ENCODE data around the gene ARL4C. TPM values are rescaled to one million over a fixed set of nuclear protein-coding genes. Genes with fewer than 3 reads are reported as not detected.

Gene ARL4C
- total RNA-seq, 2 experiments from 2014 or later = 15.7 to 19.6 TPM

DNA sequence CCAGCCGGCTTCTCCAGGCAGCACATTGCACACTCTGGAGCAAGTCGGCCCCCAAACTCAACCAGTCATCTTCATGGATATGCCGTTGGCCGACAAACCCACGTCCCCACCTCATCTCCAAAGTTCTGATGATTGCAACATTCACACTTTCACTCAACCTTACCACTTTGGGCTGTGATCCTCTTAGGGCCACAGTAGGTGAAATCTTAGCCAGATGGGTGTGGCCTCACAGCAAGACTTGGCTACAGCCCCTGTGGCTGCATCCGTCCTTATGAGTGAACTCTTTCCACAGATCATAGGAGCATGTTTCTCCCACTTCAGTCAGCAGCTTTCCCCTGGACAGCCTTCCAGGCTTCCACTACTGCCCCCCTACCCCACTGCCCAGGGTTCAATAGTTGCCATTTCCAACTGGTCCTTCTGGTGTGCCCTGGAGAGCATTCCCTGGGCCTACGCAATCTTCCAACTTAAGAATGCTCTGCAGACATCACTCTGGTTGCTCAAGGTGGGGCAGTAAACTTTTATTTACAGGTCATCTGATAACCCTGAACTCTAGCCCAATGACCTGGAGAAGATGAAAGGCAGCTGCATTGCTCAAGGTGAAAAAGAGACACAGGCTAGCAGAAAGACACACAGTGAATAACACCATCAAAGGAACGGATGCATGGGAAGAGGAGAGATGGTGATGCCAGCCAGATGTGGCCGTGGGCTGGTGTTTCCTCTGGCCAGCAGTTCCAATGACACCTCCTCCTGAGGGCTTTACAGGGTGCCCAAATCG is 34.5 kb downstream of the ARL4C start:
- Histone ChIP-seq H3K79me2 (ENCODE audit: insufficient read depth, low read depth, low read length) (no peaks in the 10 kb centered on the region), H3K27ac (ENCODE audit: low read depth, low read length, poor library complexity, severe bottlenecking) (no peak overlapping the region), H3K4me2 (ENCODE audit: low read length) (no peak overlapping the region), H2AFZ (ENCODE audit: low read length) (no peak overlapping the region), H3K4me3 (ENCODE audit: low read depth, low read length, poor library complexity, severe bottlenecking) (no peak overlapping the region), H4K20me1 (ENCODE audit: insufficient read depth, low read length) (no peaks in the 10 kb centered on the region), H3K9me2 (ENCODE audit: insufficient read depth, low read length) (no peaks in the 10 kb centered on the region), H3K4me1 (ENCODE audit: insufficient read depth, low read length, poor library complexity, severe bottlenecking) (no peaks in the 10 kb centered on the region), H3K9me3 (ENCODE audit: low read length) (peaks cover 10% of the 10 kb centered on the region; the same call in 1 of the 2 replicates), H3K36me3 (ENCODE audit: insufficient read depth, low read length) (peaks cover 2% of the 10 kb centered on the region; the same call in 1 of the 2 replicates)
- no peak for DNase-seq (ENCODE audit: low spot score)
- no TSS peak for BruUV-seq (replicated peaks)
- ChIA-PET POLR2A (interaction anchor here (1.0 kb wide), 1 partner anchor 35 kb away, joined by 3 read pairs; the partner anchor contains the start of gene ARL4C), CTCF (ENCODE audit: unreplicated experiment) (no interaction called here)
- intact Hi-C loops (cut with micrococcal nuclease; ENCODE audit: unreplicated experiment) = no loop called here
- no peak for TF ChIP-seq EZH2phosphoT487 (IDR thresholded peaks at IDR 0.05; ENCODE audit: borderline replicate concordance, low read depth, low read length)
- TF ChIP-seq, protein P1, sequence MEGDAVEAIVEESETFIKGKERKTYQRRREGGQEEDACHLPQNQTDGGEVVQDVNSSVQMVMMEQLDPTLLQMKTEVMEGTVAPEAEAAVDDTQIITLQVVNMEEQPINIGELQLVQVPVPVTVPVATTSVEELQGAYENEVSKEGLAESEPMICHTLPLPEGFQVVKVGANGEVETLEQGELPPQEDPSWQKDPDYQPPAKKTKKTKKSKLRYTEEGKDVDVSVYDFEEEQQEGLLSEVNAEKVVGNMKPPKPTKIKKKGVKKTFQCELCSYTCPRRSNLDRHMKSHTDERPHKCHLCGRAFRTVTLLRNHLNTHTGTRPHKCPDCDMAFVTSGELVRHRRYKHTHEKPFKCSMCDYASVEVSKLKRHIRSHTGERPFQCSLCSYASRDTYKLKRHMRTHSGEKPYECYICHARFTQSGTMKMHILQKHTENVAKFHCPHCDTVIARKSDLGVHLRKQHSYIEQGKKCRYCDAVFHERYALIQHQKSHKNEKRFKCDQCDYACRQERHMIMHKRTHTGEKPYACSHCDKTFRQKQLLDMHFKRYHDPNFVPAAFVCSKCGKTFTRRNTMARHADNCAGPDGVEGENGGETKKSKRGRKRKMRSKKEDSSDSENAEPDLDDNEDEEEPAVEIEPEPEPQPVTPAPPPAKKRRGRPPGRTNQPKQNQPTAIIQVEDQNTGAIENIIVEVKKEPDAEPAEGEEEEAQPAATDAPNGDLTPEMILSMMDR (conservative IDR thresholded peaks at IDR 0.05; ENCODE audit: low read length) = no peak

DNA sequence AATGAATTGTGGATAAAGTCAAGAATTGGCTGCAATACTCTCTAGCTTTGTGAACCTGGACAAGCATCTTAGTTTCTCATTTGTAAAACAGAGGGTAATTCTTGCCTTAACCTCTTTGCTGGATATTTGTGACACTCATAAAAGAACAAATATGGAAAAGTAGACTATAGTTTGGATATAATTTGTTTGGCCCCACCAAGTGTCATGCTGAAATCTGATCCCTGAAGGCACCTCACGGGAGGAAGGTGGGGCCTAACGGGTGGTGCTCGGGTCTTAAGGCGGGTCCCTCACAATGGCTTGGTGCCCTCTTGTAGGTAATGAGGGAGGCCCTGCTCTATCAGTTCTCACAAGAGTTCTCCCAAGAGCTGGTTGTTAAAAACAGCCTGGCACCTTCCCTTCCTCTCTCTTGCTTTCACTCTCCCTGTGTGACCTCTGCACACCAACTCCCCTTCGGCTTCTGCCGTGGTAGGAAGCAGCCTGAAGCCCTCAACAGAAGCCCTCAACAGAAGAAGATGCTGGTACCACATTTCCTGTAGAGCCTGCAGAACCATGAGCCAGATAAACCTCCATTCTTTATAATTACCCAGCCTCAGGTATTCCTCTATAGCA is 37.4 kb downstream of the ARL4C start:
- no peak for DNase-seq (ENCODE audit: low spot score)
- Histone ChIP-seq H3K79me2 (ENCODE audit: insufficient read depth, low read depth, low read length) (no peaks in the 10 kb centered on the region), H3K27ac (ENCODE audit: low read depth, low read length, poor library complexity, severe bottlenecking) (no peak overlapping the region), H3K9me3 (ENCODE audit: low read length) (peaks cover 18% of the 10 kb centered on the region; the same call in 1 of the 2 replicates), H3K4me2 (ENCODE audit: low read length) (no peak overlapping the region), H3K36me3 (ENCODE audit: insufficient read depth, low read length) (peaks cover 9% of the 10 kb centered on the region; the same call in 1 of the 2 replicates), H3K4me1 (ENCODE audit: insufficient read depth, low read length, poor library complexity, severe bottlenecking) (peaks cover 11% of the 10 kb centered on the region), H4K20me1 (ENCODE audit: insufficient read depth, low read length) (no peaks in the 10 kb centered on the region), H2AFZ (ENCODE audit: low read length) (no peak overlapping the region; the same call in 1 of the 2 replicates), H3K9me2 (ENCODE audit: insufficient read depth, low read length) (no peaks in the 10 kb centered on the region), H3K4me3 (ENCODE audit: low read depth, low read length, poor library complexity, severe bottlenecking) (no peak overlapping the region)
- intact Hi-C loops (cut with micrococcal nuclease; ENCODE audit: unreplicated experiment) = no loop called here
- no TSS peak for BruUV-seq (replicated peaks)
- CTCF ChIA-PET (ENCODE audit: unreplicated experiment) = no interaction called here
- TF ChIP-seq EZH2phosphoT487 (IDR thresholded peaks at IDR 0.05; ENCODE audit: borderline replicate concordance, low read depth, low read length) = no peak
- TF ChIP-seq, protein P1 (conservative IDR thresholded peaks at IDR 0.05; ENCODE audit: low read length) = no peak
- POLR2A ChIA-PET = interaction anchor here (0.7 to 1.5 kb wide), 7 partner anchors 9 to 37 kb away, joined by 3 to 6 read pairs (median 4); no protein-coding TSS in a partner anchor
